Pons (tissue), 1 donor: Measurements from ENCODE around the gene HLA-B.
A peak's percentile ranks its signal among the peaks of the same experiment; 100 is the strongest.

ENCODE experiments used
- DNase-seq: peaks from one replicate; pipeline ENCODE4 v3.0.0-alpha.2; 2016; ENCODE audit warnings: low spot score

HLA-B gene

DNA sequence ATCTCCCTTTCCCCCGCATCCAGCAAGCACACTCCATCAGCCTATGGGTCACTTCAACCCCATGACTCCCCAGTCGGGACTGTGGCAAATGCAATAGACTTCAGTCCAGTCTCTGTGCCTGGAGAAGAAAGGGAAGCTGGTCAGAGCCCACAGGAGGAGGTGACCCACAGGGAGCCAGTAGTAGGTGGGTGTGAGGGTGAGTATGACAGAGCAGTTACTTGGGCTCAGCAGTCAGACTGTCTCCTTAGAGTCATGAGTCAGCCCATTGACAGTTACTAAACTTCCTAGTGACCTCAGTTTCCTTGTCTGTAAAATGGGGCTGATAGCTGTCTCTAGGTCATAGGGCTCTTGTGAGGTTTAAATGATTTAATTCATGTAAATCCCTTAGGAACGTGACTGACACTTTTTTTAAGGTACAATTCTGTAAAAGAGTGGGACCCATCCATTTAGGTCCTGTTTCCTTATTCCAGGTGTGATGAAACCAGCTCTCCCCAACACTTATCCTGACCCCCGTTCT lies 51.2 kb downstream of the HLA-B start:
- no peak for DNase-seq

DNA sequence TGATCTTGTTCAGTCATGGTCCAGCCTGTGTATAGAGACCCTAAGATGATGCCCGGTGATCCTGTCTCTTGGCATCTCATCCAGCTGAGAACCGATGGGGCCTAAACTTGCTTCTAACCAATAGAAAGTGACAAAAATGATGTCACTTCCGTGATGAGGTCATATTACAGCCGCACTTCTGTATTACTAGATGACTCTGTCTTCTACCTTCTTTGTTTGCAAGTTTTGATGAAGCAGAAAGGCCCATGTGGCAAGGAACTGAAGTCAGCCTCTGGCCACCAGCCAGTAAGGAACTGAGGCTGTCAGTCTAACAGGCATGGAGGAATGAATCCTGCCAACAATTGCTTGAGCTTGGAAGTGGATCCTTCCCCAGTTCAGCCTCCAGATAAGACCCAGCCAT lies 52.3 kb downstream of the HLA-B start:
- peak; percentile 49 for DNase-seq
